Ovary (tissue), 3 donors: ENCODE results near the gene PTAR1.

Experiments
- EP300 ChIP-seq: sonication (generic); formaldehyde crosslinking; IDR thresholded peaks from one replicate; pipeline ENCODE4 v1.6.1; 2017; ENCODE audit warnings: antibody characterized with exemption
- TF ChIP-seq, protein P1 (sequence below), 3 donors: fragments of 450-650 bp in 2 of 3; fragments of 200-600 bp in 1 of 3; IDR thresholded peaks; one replicate each; pipeline versions ENCODE4 v1.5.1 to v1.8.0; 2016 to 2022; ENCODE audit warnings: antibody characterized with exemption in 3 of 3, mild to moderate bottlenecking in 1 of 3
- donor health status: DM: no; HTN: no; CAD: no.

DNA sequence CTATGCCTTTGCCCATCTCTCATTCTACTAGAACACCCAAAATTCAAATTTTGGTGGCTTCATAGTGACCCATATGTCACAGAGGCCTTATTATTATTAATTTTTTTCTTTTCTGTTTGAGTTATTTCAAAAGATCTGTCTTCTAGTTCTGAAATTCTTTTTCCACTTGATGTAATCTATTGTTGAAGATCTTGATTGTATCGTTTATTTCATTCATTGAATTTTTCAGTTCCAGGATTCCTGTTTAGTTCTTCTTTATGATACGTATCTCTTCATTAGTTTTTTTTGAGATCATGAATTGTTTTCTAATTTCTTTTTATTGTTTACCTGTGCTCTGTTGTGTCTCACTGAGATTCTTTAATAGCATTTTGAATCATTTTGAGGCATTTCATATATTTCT is 63.0 kb downstream of the PTAR1 start:
- TF ChIP-seq, protein P1, sequence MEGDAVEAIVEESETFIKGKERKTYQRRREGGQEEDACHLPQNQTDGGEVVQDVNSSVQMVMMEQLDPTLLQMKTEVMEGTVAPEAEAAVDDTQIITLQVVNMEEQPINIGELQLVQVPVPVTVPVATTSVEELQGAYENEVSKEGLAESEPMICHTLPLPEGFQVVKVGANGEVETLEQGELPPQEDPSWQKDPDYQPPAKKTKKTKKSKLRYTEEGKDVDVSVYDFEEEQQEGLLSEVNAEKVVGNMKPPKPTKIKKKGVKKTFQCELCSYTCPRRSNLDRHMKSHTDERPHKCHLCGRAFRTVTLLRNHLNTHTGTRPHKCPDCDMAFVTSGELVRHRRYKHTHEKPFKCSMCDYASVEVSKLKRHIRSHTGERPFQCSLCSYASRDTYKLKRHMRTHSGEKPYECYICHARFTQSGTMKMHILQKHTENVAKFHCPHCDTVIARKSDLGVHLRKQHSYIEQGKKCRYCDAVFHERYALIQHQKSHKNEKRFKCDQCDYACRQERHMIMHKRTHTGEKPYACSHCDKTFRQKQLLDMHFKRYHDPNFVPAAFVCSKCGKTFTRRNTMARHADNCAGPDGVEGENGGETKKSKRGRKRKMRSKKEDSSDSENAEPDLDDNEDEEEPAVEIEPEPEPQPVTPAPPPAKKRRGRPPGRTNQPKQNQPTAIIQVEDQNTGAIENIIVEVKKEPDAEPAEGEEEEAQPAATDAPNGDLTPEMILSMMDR (IDR thresholded peaks at IDR 0.05) = no peak
- no peak for TF ChIP-seq EP300
